ENCODE measurements around the gene NT5E. TPM values are rescaled to one million over a fixed set of nuclear protein-coding genes. Genes with fewer than 3 reads are reported as not detected.

The NT5E gene
- total and polyA plus RNA-seq, 4 donors = 13.5 to 51.5 (median 34.1) TPM

DNA sequence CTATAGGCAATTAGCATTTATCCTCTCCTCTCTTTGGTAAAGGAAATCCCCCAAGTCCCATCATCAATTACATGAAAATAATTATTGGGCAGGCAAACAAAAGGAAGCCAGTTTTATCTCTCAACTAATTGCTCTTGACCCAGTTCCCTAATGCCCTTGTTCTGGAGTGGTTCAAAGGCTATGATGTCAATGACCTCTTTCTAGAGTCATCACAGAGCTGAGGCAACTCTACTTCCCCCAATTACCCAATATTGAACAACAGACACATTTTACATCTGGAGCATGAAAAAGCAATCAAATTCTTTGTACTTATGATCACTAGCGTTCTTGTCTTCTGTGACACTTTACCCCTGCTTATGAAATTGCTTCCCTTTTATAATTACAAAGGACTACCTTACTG lies 43.5 kb downstream of the NT5E start:
- Histone ChIP-seq H3K4me3 (ENCODE audit: low read depth in 1 of 3, low read length in 3 of 3) (no peak overlapping the region), H3K4me1 (ENCODE audit: control insufficient read depth in 4 of 4, insufficient read depth in 4 of 4, low read length in 3 of 4) (peaks cover 0 to 10% (median 0%) of the 10 kb centered on the region in 4 donors), H3K36me3 (ENCODE audit: control insufficient read depth in 4 of 4, insufficient read depth in 3 of 4, low read depth in 1 of 4, low read length in 3 of 4) (peaks cover 2 to 29% (median 21%) of the 10 kb centered on the region in 4 donors), H3K27me3 (ENCODE audit: control insufficient read depth in 4 of 4, insufficient read depth in 4 of 4, low read length in 3 of 4) (no peaks in the 10 kb centered on the region), H3K9ac (ENCODE audit: low read depth in 1 of 2, low read length in 2 of 2) (no peak overlapping the region), H3K27ac (ENCODE audit: low read depth in 1 of 2, low read length in 2 of 2) (peak overlapping the region in 1 of 2 donors; percentile 16), H3K9me3 (ENCODE audit: control insufficient read depth in 4 of 4, low read length in 3 of 4) (no peaks in the 10 kb centered on the region)
- TF ChIP-seq HNF4G (IDR thresholded peaks at IDR 0.05) (no peak), YY1 (IDR thresholded peaks at IDR 0.05) (peak; percentile 22), TAF1 (conservative IDR thresholded peaks at IDR 0.05) (no peak), HNF4A (conservative IDR thresholded peaks at IDR 0.05) (peak; percentile 71 to 87), RAD21 (IDR thresholded peaks at IDR 0.05) (peak in 1 of 2 donors; percentile 38), NR2F2 (IDR thresholded peaks at IDR 0.05) (peak; percentile 93), GABPA (IDR thresholded peaks at IDR 0.05 in 1 of 2, conservative IDR thresholded peaks at IDR 0.05 in 1 of 2) (no peak), EGR1 (IDR thresholded peaks at IDR 0.05; ENCODE audit: low read depth in 2 of 2) (no peak), FOXA1 (IDR thresholded peaks at IDR 0.05) (no peak), RXRA (IDR thresholded peaks at IDR 0.05) (peak; percentile 98 to 99), FOXA2 (IDR thresholded peaks at IDR 0.05) (no peak), SP1 (IDR thresholded peaks at IDR 0.05) (peak; percentile 53), JUND (IDR thresholded peaks at IDR 0.05) (peak in 1 of 2 donors; percentile 58)
- TF ChIP-seq, protein P1, sequence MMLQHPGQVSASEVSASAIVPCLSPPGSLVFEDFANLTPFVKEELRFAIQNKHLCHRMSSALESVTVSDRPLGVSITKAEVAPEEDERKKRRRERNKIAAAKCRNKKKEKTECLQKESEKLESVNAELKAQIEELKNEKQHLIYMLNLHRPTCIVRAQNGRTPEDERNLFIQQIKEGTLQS (IDR thresholded peaks at IDR 0.05) = peak; percentile 64
- TF ChIP-seq, protein P2, sequence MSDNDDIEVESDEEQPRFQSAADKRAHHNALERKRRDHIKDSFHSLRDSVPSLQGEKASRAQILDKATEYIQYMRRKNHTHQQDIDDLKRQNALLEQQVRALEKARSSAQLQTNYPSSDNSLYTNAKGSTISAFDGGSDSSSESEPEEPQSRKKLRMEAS (IDR thresholded peaks at IDR 0.05) = peak; percentile 73
- TF ChIP-seq, protein P3, sequence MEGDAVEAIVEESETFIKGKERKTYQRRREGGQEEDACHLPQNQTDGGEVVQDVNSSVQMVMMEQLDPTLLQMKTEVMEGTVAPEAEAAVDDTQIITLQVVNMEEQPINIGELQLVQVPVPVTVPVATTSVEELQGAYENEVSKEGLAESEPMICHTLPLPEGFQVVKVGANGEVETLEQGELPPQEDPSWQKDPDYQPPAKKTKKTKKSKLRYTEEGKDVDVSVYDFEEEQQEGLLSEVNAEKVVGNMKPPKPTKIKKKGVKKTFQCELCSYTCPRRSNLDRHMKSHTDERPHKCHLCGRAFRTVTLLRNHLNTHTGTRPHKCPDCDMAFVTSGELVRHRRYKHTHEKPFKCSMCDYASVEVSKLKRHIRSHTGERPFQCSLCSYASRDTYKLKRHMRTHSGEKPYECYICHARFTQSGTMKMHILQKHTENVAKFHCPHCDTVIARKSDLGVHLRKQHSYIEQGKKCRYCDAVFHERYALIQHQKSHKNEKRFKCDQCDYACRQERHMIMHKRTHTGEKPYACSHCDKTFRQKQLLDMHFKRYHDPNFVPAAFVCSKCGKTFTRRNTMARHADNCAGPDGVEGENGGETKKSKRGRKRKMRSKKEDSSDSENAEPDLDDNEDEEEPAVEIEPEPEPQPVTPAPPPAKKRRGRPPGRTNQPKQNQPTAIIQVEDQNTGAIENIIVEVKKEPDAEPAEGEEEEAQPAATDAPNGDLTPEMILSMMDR (IDR thresholded peaks at IDR 0.05; ENCODE audit: low read depth, low read length, missing input control) = no peak
- TF ChIP-seq, protein P4, sequence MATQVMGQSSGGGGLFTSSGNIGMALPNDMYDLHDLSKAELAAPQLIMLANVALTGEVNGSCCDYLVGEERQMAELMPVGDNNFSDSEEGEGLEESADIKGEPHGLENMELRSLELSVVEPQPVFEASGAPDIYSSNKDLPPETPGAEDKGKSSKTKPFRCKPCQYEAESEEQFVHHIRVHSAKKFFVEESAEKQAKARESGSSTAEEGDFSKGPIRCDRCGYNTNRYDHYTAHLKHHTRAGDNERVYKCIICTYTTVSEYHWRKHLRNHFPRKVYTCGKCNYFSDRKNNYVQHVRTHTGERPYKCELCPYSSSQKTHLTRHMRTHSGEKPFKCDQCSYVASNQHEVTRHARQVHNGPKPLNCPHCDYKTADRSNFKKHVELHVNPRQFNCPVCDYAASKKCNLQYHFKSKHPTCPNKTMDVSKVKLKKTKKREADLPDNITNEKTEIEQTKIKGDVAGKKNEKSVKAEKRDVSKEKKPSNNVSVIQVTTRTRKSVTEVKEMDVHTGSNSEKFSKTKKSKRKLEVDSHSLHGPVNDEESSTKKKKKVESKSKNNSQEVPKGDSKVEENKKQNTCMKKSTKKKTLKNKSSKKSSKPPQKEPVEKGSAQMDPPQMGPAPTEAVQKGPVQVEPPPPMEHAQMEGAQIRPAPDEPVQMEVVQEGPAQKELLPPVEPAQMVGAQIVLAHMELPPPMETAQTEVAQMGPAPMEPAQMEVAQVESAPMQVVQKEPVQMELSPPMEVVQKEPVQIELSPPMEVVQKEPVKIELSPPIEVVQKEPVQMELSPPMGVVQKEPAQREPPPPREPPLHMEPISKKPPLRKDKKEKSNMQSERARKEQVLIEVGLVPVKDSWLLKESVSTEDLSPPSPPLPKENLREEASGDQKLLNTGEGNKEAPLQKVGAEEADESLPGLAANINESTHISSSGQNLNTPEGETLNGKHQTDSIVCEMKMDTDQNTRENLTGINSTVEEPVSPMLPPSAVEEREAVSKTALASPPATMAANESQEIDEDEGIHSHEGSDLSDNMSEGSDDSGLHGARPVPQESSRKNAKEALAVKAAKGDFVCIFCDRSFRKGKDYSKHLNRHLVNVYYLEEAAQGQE (IDR thresholded peaks at IDR 0.05) = no peak
- TF ChIP-seq, protein P5, sequence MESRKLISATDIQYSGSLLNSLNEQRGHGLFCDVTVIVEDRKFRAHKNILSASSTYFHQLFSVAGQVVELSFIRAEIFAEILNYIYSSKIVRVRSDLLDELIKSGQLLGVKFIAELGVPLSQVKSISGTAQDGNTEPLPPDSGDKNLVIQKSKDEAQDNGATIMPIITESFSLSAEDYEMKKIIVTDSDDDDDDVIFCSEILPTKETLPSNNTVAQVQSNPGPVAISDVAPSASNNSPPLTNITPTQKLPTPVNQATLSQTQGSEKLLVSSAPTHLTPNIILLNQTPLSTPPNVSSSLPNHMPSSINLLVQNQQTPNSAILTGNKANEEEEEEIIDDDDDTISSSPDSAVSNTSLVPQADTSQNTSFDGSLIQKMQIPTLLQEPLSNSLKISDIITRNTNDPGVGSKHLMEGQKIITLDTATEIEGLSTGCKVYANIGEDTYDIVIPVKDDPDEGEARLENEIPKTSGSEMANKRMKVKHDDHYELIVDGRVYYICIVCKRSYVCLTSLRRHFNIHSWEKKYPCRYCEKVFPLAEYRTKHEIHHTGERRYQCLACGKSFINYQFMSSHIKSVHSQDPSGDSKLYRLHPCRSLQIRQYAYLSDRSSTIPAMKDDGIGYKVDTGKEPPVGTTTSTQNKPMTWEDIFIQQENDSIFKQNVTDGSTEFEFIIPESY (IDR thresholded peaks at IDR 0.05) = peak; percentile 23
- DNase-seq (ENCODE audit: low spot score) = no peak
- WGBS = 23% methylated on average over 1 of the region's 1 CpG
